Bronchial epithelial cell (primary cell): Measurements from ENCODE around the gene ATP6V1D. TPM values are rescaled to one million over a fixed set of nuclear protein-coding genes. Genes with fewer than 3 reads are reported as not detected.
"Not testable (repeated sequence)": the region's sequence is repeated elsewhere in the genome, so short reads cannot be mapped to it uniquely, and the experiment has no call there.

Experiments used
- DNase-seq: peaks from one replicate; pipeline ENCODE4 v3.0.0-alpha.2; 2010; ENCODE audit warnings: low read depth
- FAIRE-seq: peaks from 2 replicates; lab custom pipeline; 2011; peaks lifted over from hg19 to GRCh38; lab: Jason Lieb, UNC
- H3K27me3 ChIP-seq: 2 replicates; pipeline ENCODE4 v1.5.1; 2011; ENCODE audit warnings: low read length; ENCODE audit not compliant: control insufficient read depth, insufficient read depth
- H3K36me3 ChIP-seq: 2 replicates; pipeline ENCODE4 v1.5.1; 2011; ENCODE audit warnings: low read length; ENCODE audit not compliant: control insufficient read depth, insufficient read depth
- H3K4me3 ChIP-seq: 2 replicates; pipeline ENCODE4 v1.5.1; 2011; ENCODE audit warnings: mild to moderate bottlenecking, low read depth, low read length, control low read depth
- total RNA-seq: library from RNA; depleted of rRNA; stranded (reverse); fragments of >200 nt; gene quantifications from 2 replicates; pipeline ENCODE4 v1.2.1, GENCODE V29; 2014
- TF ChIP-seq, protein P1 (sequence below): IDR thresholded peaks from 2 replicates; pipeline ENCODE4 v1.5.1; 2011; ENCODE audit warnings: mild to moderate bottlenecking, moderate library complexity, low read length, control low read depth, inconsistent platforms; ENCODE audit not compliant: insufficient read depth, severe bottlenecking

ATP6V1D gene
- total RNA-seq, 1 donor from 2014 or later, result 126 TPM

DNA sequence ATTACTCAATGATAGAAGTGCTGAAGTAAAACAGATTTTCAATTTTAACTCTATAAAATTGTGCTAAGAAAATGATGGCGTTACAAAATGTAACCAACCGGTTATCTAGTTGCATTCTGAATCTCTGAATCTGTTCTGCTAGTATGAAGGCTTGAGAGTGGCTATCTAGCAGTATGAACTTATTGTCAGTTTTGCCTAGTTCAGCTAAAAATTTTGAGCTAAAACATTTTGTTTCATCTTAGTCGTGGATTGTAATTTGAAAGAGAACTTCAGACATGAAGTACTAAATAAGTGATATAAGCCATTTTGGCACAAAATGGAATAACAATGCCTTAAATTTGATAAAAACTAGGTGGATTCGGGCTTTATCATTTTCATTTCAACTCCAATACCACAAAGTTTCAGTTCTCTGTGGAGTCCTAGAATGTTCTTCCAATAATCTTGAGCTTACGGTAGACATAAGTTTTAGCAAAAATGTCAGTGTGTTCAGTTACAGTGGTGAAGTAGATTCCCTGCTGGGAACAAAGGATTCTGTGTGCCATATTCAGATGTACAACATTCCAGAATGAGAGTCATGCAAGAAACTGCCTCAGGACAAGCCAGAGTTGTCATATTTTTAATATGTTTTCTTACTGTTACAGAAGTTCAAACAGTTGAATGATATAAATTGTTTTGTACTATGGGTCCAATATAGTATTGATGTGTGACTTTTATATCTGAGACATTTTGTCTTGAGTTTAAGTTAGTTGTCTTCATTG, 28.1 kb downstream of the ATP6V1D start:
- H3K4me3 ChIP-seq, result no peak overlapping the region
- TF ChIP-seq, protein P1, sequence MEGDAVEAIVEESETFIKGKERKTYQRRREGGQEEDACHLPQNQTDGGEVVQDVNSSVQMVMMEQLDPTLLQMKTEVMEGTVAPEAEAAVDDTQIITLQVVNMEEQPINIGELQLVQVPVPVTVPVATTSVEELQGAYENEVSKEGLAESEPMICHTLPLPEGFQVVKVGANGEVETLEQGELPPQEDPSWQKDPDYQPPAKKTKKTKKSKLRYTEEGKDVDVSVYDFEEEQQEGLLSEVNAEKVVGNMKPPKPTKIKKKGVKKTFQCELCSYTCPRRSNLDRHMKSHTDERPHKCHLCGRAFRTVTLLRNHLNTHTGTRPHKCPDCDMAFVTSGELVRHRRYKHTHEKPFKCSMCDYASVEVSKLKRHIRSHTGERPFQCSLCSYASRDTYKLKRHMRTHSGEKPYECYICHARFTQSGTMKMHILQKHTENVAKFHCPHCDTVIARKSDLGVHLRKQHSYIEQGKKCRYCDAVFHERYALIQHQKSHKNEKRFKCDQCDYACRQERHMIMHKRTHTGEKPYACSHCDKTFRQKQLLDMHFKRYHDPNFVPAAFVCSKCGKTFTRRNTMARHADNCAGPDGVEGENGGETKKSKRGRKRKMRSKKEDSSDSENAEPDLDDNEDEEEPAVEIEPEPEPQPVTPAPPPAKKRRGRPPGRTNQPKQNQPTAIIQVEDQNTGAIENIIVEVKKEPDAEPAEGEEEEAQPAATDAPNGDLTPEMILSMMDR, result no peak
- FAIRE-seq (no peak), DNase-seq (no peak)
- no peaks in the 10 kb centered on the region for H3K27me3 ChIP-seq
- peaks cover 3% of the 10 kb centered on the region for H3K36me3 ChIP-seq

DNA sequence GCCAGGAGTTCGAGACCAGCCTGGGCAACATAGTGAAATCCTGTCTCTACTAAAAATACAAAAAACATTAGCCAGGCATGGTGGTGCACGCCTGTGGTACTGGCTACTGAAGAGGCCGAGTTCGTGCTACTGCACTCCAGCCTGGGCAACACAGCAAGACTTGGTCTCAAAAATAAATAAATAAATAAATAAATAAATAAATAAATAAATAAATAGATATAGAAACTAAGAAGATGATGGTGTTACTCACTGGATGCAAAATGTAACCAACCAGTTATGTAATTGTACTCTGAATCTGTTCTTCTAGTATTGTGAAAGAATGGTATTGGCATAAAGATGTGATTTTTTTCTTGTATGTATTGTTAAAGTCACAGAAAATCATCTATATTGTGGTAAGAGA, 29.9 kb downstream of the ATP6V1D start:
- H3K36me3 ChIP-seq, DNase-seq, FAIRE-seq, H3K27me3 ChIP-seq, H3K4me3 ChIP-seq: not testable (repeated sequence)

DNA sequence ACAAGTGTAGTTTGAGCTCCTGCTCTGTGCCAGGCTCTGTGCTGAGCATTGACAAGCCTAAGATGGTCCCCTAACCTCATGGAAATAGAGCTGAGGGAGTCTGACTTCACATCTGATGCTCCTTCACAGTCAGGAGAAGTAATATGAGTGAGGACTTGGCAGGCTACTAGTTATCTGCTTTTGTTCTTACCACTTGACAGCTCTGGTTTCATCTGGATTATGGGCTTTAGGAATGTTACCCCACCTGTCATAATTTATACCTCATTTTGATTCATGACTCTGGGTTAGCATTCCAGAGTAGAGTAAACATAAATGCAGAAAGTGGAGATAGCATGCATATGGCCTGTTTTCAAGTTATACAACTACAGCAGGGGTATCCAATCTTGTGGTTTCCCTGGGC, 40.5 kb downstream of the ATP6V1D start:
- Histone ChIP-seq H3K4me3 (no peak overlapping the region), H3K27me3 (no peaks in the 10 kb centered on the region), H3K36me3 (peaks cover 6% of the 10 kb centered on the region)
- FAIRE-seq (no peak), DNase-seq (no peak)
- TF ChIP-seq, protein P1, result no peak

DNA sequence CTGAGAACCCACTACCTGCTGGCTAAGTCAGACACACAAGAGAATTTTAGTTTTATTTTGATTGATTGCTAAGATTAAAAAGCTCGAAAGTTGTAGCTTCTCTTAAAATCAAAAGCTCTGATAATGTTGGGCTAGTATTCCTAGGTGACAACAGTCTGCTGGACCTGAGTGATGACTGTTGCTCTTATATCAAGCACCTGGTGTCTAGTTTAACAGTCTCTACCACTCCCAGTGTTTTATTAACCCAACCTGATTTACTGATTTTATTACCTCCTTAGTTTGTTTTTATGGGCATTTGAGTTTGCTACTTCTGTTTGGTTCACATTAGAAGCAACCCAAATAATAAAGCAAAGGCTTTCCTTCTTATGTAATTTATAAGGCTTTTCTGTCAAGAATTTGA, 41.8 kb downstream of the ATP6V1D start:
- Histone ChIP-seq H3K4me3 (no peak overlapping the region), H3K36me3 (peaks cover 4% of the 10 kb centered on the region), H3K27me3 (no peaks in the 10 kb centered on the region)
- DNase-seq (no peak), FAIRE-seq (no peak)
- TF ChIP-seq, protein P1, result no peak

DNA sequence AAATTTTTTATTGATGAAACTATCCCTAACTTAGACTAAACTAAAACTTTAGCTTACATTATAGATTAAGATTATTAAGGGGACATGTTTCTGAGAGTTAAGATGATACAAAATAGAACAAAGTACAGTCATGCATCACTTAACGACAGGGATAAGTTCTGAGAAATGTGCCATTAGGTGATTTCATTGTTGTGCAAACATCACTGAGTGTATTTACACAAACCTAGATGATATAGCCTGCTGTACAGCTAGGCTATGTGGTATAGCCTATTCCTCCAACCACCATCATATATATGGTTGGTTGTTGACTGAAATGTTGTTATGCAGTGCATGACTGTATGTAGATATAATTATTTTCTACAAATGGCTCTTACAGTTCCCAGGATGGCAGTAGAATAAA, 46.5 kb downstream of the ATP6V1D start:
- Histone ChIP-seq H3K4me3 (no peak overlapping the region), H3K36me3 (peaks cover 3% of the 10 kb centered on the region), H3K27me3 (no peaks in the 10 kb centered on the region)
- no peak for FAIRE-seq
- TF ChIP-seq, protein P1, result no peak
- DNase-seq, result peak; percentile 7

DNA sequence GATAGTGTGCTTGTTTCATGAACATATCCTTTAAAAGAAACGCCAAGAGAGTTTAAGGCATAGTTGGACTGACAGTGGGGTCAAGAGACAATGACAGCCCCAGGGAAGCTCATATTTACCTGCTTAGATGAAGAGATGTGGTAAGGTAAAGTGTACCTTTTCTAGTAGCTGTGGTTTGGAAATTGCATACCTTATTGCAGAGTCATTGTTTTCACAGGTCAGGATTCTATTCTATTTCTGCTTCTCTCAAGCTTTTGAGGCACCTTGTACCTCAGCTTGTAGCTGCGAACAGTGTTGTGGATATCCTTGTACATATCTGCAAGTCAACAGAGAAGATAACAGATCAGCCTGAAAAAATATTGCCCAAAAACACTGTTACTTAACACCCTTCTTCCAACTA, 47.7 kb downstream of the ATP6V1D start:
- TF ChIP-seq, protein P1, result no peak
- Histone ChIP-seq H3K27me3 (no peaks in the 10 kb centered on the region), H3K36me3 (peaks cover 1% of the 10 kb centered on the region), H3K4me3 (no peak overlapping the region)
- FAIRE-seq, result no peak
- DNase-seq, result peak; percentile 72

Other genes starting within 250 kb of the ATP6V1D start
- gene GARIN2, start 170.4 kb downstream of the ATP6V1D start, total RNA-seq, result not detected in 2 replicates
- gene PALS1, start 118.4 kb downstream of the ATP6V1D start, total RNA-seq, result 11.1 and 15.3 TPM in 2 replicates
- gene EIF2S1, start 524 bp upstream of the ATP6V1D start, total RNA-seq, result 356 and 395 TPM in 2 replicates
- gene PLEK2, start 52.4 kb upstream of the ATP6V1D start, total RNA-seq, result 20.4 and 111 TPM in 2 replicates
- 0.26 and 1.2 TPM in 2 replicates for gene TMEM229B, start 128.9 kb upstream of the ATP6V1D start, total RNA-seq
- 4.4 and 4.7 TPM in 2 replicates for gene PLEKHH1, start 173.5 kb upstream of the ATP6V1D start, total RNA-seq
- 17.9 and 19.1 TPM in 2 replicates for gene PIGH, start 240.5 kb upstream of the ATP6V1D start, total RNA-seq